Stimulated activated CD8-positive, alpha-beta memory T cell treated with anti-CD3 and anti-CD28 coated beads, Interleukin-4, amount 100 ng/mL, for 24 hours (primary cell): ENCODE results near the gene ASGR1.
A peak's percentile ranks its signal among the peaks of the same experiment; 100 is the strongest.
"Not testable (repeated sequence)": the region's sequence is repeated elsewhere in the genome, so short reads cannot be mapped to it uniquely, and the experiment has no call there.

ENCODE experiments used
- DNase-seq: peaks from one replicate; pipeline ENCODE4 v3.0.0-alpha.2; 2020; ENCODE audit warnings: low read depth

Gene ASGR1

GRCh38 chr17:7190276-7190917, 11.2 kb upstream of the ASGR1 start:
- no peak for DNase-seq

GRCh38 chr17:7186241-7186640, 7.1 kb upstream of the ASGR1 start:
- no peak for DNase-seq

GRCh38 chr17:7184647-7185046, 5.5 kb upstream of the ASGR1 start:
- no peak for DNase-seq

GRCh38 chr17:7184091-7184488, 4.9 kb upstream of the ASGR1 start:
- DNase-seq = no peak

GRCh38 chr17:7183433-7184090, 4.4 kb upstream of the ASGR1 start:
- no peak for DNase-seq

- not testable (repeated sequence) for DNase-seq
These were observed 2.9 kb upstream of the ASGR1 start for GRCh38 chr17:7182101-7182500.

GRCh38 chr17:7178973-7179316, 225 bp downstream of the ASGR1 start:
- DNase-seq = no peak

- no peak for DNase-seq
These were observed 1.2 kb downstream of the ASGR1 start for GRCh38 chr17:7177954-7178477.

- DNase-seq = peak; percentile 41
These were observed 1.8 kb downstream of the ASGR1 start for GRCh38 chr17:7177191-7177953.

- DNase-seq = no peak
These were observed 2.4 kb downstream of the ASGR1 start for GRCh38 chr17:7176841-7177190.

GRCh38 chr17:7176107-7176840, 2.9 kb downstream of the ASGR1 start:
- no peak for DNase-seq

- DNase-seq = no peak
These were observed 3.8 kb downstream of the ASGR1 start for GRCh38 chr17:7175330-7175733.

GRCh38 chr17:7174603-7175326, 4.4 kb downstream of the ASGR1 start:
- DNase-seq = no peak

GRCh38 chr17:7173687-7174602, 5.2 kb downstream of the ASGR1 start:
- no peak for DNase-seq

- DNase-seq = not testable (repeated sequence)
These were observed 6.5 kb downstream of the ASGR1 start for GRCh38 chr17:7172522-7173191.

- not testable (repeated sequence) for DNase-seq
These were observed 9.6 kb downstream of the ASGR1 start for GRCh38 chr17:7169565-7169908.

GRCh38 chr17:7168841-7169564, 10.2 kb downstream of the ASGR1 start:
- DNase-seq = not testable (repeated sequence)

- no peak for DNase-seq
These were observed 11.3 kb downstream of the ASGR1 start for GRCh38 chr17:7167832-7168231.

- DNase-seq = no peak
These were observed 12.3 kb downstream of the ASGR1 start for GRCh38 chr17:7166873-7167272.
